ENCODE measurements around the gene IL23A. TPM values are rescaled to one million over a fixed set of nuclear protein-coding genes. Genes with fewer than 3 reads are reported as not detected.

IL23A gene
- total RNA-seq, 1 experiment from 2014 or later, result 2.9 TPM

- Histone ChIP-seq H3F3A (ENCODE audit: insufficient read depth, low read depth) (no peaks in the 10 kb centered on the region), H3K4me1 (replicated peaks; ENCODE audit: insufficient read depth) (0 out of 2 replicates have a peak, but pooled peaks cover 8% of the 10 kb centered on the region), H3K27me3 (ENCODE audit: insufficient read depth, low read depth) (no peaks in the 10 kb centered on the region), H3K9me2 (ENCODE audit: insufficient read depth) (no peaks in the 10 kb centered on the region), H3K4me2 (no peak overlapping the region), H2AFZ (no peak overlapping the region), H4K20me1 (ENCODE audit: insufficient read depth) (no peaks in the 10 kb centered on the region), H3K27ac (no peak overlapping the region), H3K4me3 (no peak overlapping the region), H3K36me3 (ENCODE audit: low read depth) (no peaks in the 10 kb centered on the region), H3K9me3 (ENCODE audit: insufficient read depth, low read depth) (no peaks in the 10 kb centered on the region), H3K79me2 (ENCODE audit: low read depth) (no peaks in the 10 kb centered on the region)
- POLR2A ChIA-PET (ENCODE audit: unreplicated experiment), result interaction anchor here (0.7 kb wide), 1 partner anchor 40 kb away, joined by 3 read pairs; no protein-coding TSS in a partner anchor
- no TSS peak for BruUV-seq (replicated peaks)
- no peak for TF ChIP-seq EZH2 (IDR thresholded peaks at IDR 0.05; ENCODE audit: low read depth)
- no peak for TF ChIP-seq CTCF (conservative IDR thresholded peaks at IDR 0.05)
- intact Hi-C loops (cut with micrococcal nuclease; ENCODE audit: unreplicated experiment), result no loop called here
- CTCF ChIA-PET, result no interaction called here
- peak; percentile 24 to 35 for DNase-seq
These were observed 47.2 kb downstream of the IL23A start for GRCh38 chr12:56385873-56386272.

GRCh38 chr12:56387152-56387736 is 48.6 kb downstream of the IL23A start:
- no peaks in the 10 kb centered on the region for H3K9me2 ChIP-seq (ENCODE audit: insufficient read depth)
- no peak for TF ChIP-seq EZH2 (IDR thresholded peaks at IDR 0.05; ENCODE audit: low read depth)
- TF ChIP-seq CTCF (conservative IDR thresholded peaks at IDR 0.05), result no peak
- no peaks in the 10 kb centered on the region for H3K9me3 ChIP-seq (ENCODE audit: insufficient read depth, low read depth)
- intact Hi-C loops (cut with micrococcal nuclease; ENCODE audit: unreplicated experiment), result no loop called here
- no peak overlapping the region for H2AFZ ChIP-seq
- ChIA-PET CTCF (no interaction called here), POLR2A (ENCODE audit: unreplicated experiment) (interaction anchor here (0.6 kb wide), 1 partner anchor 246 kb away, joined by 5 read pairs; no protein-coding TSS in a partner anchor)
- H3K79me2 ChIP-seq (ENCODE audit: low read depth), result no peaks in the 10 kb centered on the region
- DNase-seq, result no peak
- H3F3A ChIP-seq (ENCODE audit: insufficient read depth, low read depth), result no peaks in the 10 kb centered on the region
- H3K4me2 ChIP-seq, result no peak overlapping the region
- no TSS peak for BruUV-seq (replicated peaks)
- no peaks in the 10 kb centered on the region for H4K20me1 ChIP-seq (ENCODE audit: insufficient read depth)
- no peaks in the 10 kb centered on the region for H3K36me3 ChIP-seq (ENCODE audit: low read depth)
- H3K4me1 ChIP-seq (replicated peaks; ENCODE audit: insufficient read depth), result 0 out of 2 replicates have a peak, but pooled peaks cover 8% of the 10 kb centered on the region
- no peak overlapping the region for H3K4me3 ChIP-seq
- no peaks in the 10 kb centered on the region for H3K27me3 ChIP-seq (ENCODE audit: insufficient read depth, low read depth)
- H3K27ac ChIP-seq, result no peak overlapping the region

- CTCF ChIA-PET, result no interaction called here
- no peaks in the 10 kb centered on the region for H3K36me3 ChIP-seq (ENCODE audit: low read depth)
- no peaks in the 10 kb centered on the region for H3K27me3 ChIP-seq (ENCODE audit: insufficient read depth, low read depth)
- 0 out of 2 replicates have a peak, but pooled peaks cover 8% of the 10 kb centered on the region for H3K4me1 ChIP-seq (replicated peaks; ENCODE audit: insufficient read depth)
- no peak overlapping the region for H3K4me2 ChIP-seq
- no peak overlapping the region for H3K4me3 ChIP-seq
- 0 out of 2 replicates have a peak, but pooled peaks cover 2% of the 10 kb centered on the region for H3K9me3 ChIP-seq (ENCODE audit: insufficient read depth, low read depth)
- no peaks in the 10 kb centered on the region for H3K79me2 ChIP-seq (ENCODE audit: low read depth)
- TF ChIP-seq CTCF (conservative IDR thresholded peaks at IDR 0.05) (no peak), EZH2 (IDR thresholded peaks at IDR 0.05; ENCODE audit: low read depth) (no peak)
- POLR2A ChIA-PET (ENCODE audit: unreplicated experiment), result interaction anchor here (0.6 kb wide), 1 partner anchor 51 kb away, joined by 3 read pairs; no protein-coding TSS in a partner anchor
- no peaks in the 10 kb centered on the region for H3F3A ChIP-seq (ENCODE audit: insufficient read depth, low read depth)
- H2AFZ ChIP-seq, result no peak overlapping the region
- H4K20me1 ChIP-seq (ENCODE audit: insufficient read depth), result no peaks in the 10 kb centered on the region
- H3K27ac ChIP-seq, result no peak overlapping the region
- BruUV-seq (replicated peaks), result no TSS peak
- no peak for DNase-seq
- intact Hi-C loops (cut with micrococcal nuclease; ENCODE audit: unreplicated experiment), result no loop called here
- no peaks in the 10 kb centered on the region for H3K9me2 ChIP-seq (ENCODE audit: insufficient read depth)
These were observed 50.7 kb downstream of the IL23A start for GRCh38 chr12:56389412-56389811.

Other genes with a start within 250 kb of the IL23A start
- 120 and 159 TPM in 2 replicates for gene PA2G4, start 234.3 kb upstream of the IL23A start, total RNA-seq (2021)
- gene RPL41, start 222.3 kb upstream of the IL23A start, total RNA-seq (2021), result 3,423 and 4,460 TPM in 2 replicates
- 4.4 and 6.5 TPM in 2 replicates for gene ZC3H10, start 220.6 kb upstream of the IL23A start, total RNA-seq (2021)
- gene ESYT1, start 210.6 kb upstream of the IL23A start, total RNA-seq (2021), result 46.1 and 52.2 TPM in 2 replicates
- 120 and 121 TPM in 2 replicates for gene MYL6B, start 186.3 kb upstream of the IL23A start, total RNA-seq (2021)
- 666 and 697 TPM in 2 replicates for gene MYL6, start 180.5 kb upstream of the IL23A start, total RNA-seq (2021)
- gene SMARCC2, start 149.4 kb upstream of the IL23A start, total RNA-seq (2021), result 70.3 and 86.4 TPM in 2 replicates
- 29.5 and 33.4 TPM in 2 replicates for gene RNF41, start 117.0 kb upstream of the IL23A start, total RNA-seq (2021)
- gene NABP2, start 114.5 kb upstream of the IL23A start, total RNA-seq (2021), result 58.2 and 68.5 TPM in 2 replicates
- gene SLC39A5, start 108.8 kb upstream of the IL23A start, total RNA-seq (2021), result 0.87 and 2.8 TPM in 2 replicates
- gene ANKRD52, start 80.5 kb upstream of the IL23A start, total RNA-seq (2021), result 59.4 and 62.8 TPM in 2 replicates
- gene COQ10A, start 71.9 kb upstream of the IL23A start, total RNA-seq (2021), result 6.5 and 6.9 TPM in 2 replicates
- 203 and 205 TPM in 2 replicates for gene CS, start 38.6 kb upstream of the IL23A start, total RNA-seq (2021)
- 78.2 and 82.1 TPM in 2 replicates for gene CNPY2, start 22.9 kb upstream of the IL23A start, total RNA-seq (2021)
- 78.1 and 82.8 TPM in 2 replicates for gene PAN2, start 4.9 kb upstream of the IL23A start, total RNA-seq (2021)
- 76.6 and 80.8 TPM in 2 replicates for gene STAT2, start 21.2 kb downstream of the IL23A start, total RNA-seq (2021)
- gene APOF, start 24.0 kb downstream of the IL23A start, total RNA-seq (2021), result not detected in 2 replicates
- gene TIMELESS, start 110.5 kb downstream of the IL23A start, total RNA-seq (2021), result 27.1 and 30.9 TPM in 2 replicates
- gene MIP, start 115.8 kb downstream of the IL23A start, total RNA-seq (2021), result not detected in 2 replicates
- 3.2 and 3.3 TPM in 2 replicates for gene SPRYD4, start 129.7 kb downstream of the IL23A start, total RNA-seq (2021)
- 1.3 and 2.9 TPM in 2 replicates for gene GLS2, start 149.3 kb downstream of the IL23A start, total RNA-seq (2021)
- 44.7 and 81.8 TPM in 2 replicates for gene RBMS2, start 182.9 kb downstream of the IL23A start, total RNA-seq (2021)

All from PC-9 (cell line).